Natural killer cell treated with Interleukin-12 subunit alpha and Interleukin-12 subunit beta and Interleukin-15 and Interleukin-18, amount 100 ng/mL, for 72 hours (primary cell): ENCODE results near the gene EIF3K. TPM values are rescaled to one million over a fixed set of nuclear protein-coding genes. Genes with fewer than 3 reads are reported as not detected.
"Not testable (repeated sequence)": the region's sequence is repeated elsewhere in the genome, so short reads cannot be mapped to it uniquely, and the experiment has no call there.

Experiments used
- ATAC-seq, 2 donors: fragments of 150-1000 bp; cut with Tn5 transposase in 1 of 2; sonication (Bioruptor Pico), chemical (Tn5 transposase) in 1 of 2; 2 replicates each; pipeline ENCODE4 v1.10.0; 2021
- DNase-seq: peaks from one replicate; pipeline ENCODE4 v3.0.0; 2022; ENCODE audit warnings: low spot score
- H3K27ac Mint-ChIP-seq, 2 donors: 1 replicate in 1 of 2; 2 replicates in 1 of 2; pipeline ENCODE4 v1.8.0; 2022; ENCODE audit warnings: mixed read lengths in 2 of 2, mild to moderate bottlenecking in 1 of 2, moderate library complexity in 1 of 2
- H3K27me3 Mint-ChIP-seq, 2 donors: 1 replicate in 1 of 2; 2 replicates in 1 of 2; pipeline ENCODE4 v1.8.0; 2022; ENCODE audit warnings: mixed read lengths in 2 of 2
- H3K36me3 Mint-ChIP-seq: one replicate; pipeline ENCODE4 v1.8.0; 2022; ENCODE audit warnings: mixed read lengths
- H3K4me1 Mint-ChIP-seq, 2 donors: 1 replicate in 1 of 2; 2 replicates in 1 of 2; pipeline ENCODE4 v1.8.0; 2022; ENCODE audit warnings: low read depth in 2 of 2, mixed read lengths in 2 of 2, mild to moderate bottlenecking in 1 of 2
- H3K4me3 Mint-ChIP-seq: one replicate; pipeline ENCODE4 v1.8.0; 2022; ENCODE audit warnings: mixed read lengths
- H3K9me3 Mint-ChIP-seq: 2 replicates; pipeline ENCODE4 v1.8.0; 2022; ENCODE audit warnings: mixed read lengths
- total RNA-seq, 2 donors: library from RNA; stranded (reverse); gene quantifications; one replicate each; pipeline ENCODE4 v1.2.3, GENCODE V29; 2022

Gene EIF3K
- total RNA-seq, 2 donors from 2014 or later: 216 to 286 TPM

DNA sequence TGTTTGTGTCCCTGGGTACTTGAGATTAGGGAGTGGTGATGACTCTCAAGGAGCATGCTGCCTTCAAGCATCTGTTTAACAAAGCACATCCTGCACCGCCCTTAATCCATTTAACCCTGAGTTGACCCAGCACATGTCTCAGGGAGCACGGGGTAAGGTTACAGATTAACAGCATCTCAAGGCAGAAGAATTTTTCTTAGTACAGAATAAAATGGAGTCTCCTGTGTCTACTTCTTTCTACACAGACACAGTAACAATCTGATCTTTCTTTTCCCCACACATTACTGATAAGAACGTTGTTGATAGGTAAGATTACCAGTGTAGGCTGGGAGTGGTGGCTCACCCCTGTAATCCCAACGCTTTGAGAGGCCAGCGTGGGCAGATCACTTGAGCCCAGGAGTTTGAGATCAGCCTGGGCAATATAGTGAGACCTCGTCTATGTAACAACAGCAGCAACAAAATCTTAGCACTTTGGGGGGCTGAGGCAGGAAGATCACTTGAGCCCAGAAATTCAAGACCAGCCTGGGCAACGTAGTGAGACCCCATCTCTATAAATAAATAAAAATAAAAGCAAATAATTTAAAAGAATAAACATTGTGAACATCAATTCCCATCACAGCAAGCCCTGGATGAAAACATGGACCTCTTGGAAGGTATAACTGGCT is 13.0 kb downstream of the EIF3K start:
- not testable (repeated sequence) for H3K27me3 Mint-ChIP-seq, H3K27ac Mint-ChIP-seq, DNase-seq, H3K9me3 Mint-ChIP-seq, H3K4me3 Mint-ChIP-seq, ATAC-seq
- Mint-ChIP-seq H3K4me1 (peaks cover 25 to 27% of the 10 kb centered on the region in 2 donors), H3K36me3 (peaks cover 11% of the 10 kb centered on the region)

DNA sequence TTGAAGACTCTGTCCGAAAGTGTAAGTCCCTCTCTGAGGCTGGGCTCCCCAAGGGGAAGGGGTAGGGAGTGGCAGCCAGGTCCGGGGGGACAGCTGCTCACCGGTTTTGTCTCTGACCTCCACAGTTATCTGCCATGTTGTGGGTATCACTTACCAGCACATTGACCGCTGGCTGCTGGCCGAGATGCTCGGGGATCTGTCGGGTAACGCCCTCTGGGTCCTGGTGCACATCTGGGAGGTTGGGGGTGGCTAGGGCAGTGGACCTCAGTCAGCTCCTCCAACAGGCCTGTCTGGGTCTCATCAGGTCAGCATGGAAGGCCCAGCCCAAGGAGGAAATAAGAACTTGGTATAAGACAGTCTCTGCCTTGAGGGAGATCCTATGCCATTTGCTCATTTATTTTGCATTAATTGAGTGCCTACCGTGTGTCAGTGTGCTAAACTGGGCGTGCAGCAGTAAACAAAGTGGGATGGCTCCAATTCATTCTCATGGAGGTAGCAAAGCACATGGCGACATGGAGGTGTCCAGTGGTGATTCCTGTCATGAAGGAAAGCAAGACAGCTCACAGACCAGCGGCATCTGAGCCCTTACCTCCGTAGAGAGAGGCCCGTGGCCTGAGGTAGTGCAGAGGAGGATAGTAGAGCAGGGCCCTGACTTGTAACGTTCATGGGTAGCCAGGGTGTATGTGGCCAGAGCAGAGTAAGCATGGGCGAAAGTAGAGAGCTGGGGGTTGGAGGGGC is 13.7 kb downstream of the EIF3K start:
- Mint-ChIP-seq H3K27ac (no peak overlapping the region), H3K4me3 (no peak overlapping the region), H3K36me3 (peaks cover 11% of the 10 kb centered on the region), H3K9me3 (no peaks in the 10 kb centered on the region), H3K27me3 (no peaks in the 10 kb centered on the region), H3K4me1 (peaks cover 29 to 31% of the 10 kb centered on the region in 2 donors)
- no peak for ATAC-seq
- no peak for DNase-seq

DNA sequence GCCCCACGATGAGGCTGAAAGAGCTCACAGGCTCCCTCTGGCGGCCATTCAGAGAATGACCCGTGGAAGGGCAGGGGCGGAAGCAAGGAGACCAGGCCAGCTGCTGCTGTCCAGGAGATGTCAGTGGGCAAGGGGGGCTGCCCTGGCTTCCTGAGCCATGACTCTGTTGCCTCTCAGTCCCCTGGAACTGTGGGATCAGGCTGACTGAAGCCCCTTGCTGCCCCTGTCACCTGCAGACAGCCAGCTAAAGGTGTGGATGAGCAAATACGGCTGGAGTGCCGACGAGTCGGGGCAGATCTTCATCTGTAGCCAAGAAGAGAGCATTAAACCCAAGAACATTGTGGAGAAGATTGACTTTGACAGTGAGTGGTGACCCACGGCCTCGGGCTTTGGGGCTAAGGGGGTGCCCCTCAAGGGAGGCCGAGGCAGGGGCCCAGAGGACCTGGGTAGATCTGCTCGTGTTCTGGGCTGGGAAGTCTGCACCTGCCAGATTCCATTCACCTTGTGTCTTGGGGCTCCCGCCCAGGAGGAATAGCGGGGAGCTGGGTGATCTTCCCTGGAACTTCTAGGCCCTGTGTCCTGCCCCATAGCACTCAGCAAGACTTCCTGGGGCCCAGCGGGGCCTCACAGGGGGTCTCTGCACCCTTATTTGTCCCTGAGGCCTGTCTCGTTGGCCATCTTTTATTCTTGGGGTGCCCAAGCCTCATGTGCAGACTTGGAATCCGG is 15.9 kb downstream of the EIF3K start:
- peaks cover 28 to 31% of the 10 kb centered on the region in 2 donors for H3K4me1 Mint-ChIP-seq

DNA sequence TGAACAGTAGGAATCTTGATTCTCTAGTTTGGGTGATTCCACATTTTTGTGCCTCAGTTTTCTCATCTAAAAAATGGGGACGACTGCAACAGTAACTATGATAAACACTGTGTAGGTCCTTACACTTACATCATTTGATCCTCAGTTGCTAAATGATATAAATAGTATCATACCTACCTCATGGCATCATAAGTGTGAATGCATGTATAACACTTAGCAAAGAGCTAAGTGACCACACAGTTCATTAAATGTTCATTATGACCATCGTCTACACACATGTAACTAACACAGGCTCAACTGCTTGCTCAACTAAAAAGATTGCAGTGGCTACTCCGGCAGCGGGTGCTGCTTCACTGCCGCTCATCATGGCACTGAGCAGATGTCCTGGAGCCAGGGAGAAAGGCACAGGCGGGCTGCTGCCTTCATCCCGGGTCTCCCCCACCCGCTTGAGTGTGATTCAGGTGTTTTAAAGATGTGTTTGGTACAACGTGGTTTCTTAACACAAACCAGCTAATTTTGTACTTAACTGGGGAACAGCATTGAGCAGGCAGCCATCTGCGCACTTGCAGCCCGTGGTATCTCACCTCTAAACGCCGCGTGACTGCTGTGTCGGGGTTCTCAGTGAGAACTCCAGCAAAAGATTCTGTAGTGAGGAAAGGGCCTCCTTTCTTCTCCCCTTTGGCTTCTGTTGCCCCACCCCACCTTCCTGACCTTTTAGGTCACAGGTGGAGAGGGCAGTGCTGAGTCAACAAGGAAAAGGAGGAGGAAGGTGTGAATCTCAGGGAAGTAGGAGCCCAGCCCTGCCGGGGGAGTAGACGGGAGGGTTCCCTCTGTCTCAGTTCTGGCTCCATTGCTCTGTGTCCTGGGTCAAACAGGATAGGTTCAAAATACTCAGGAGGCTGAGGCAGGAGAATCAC is 16.8 kb downstream of the EIF3K start:
- H3K36me3 Mint-ChIP-seq: peaks cover 11% of the 10 kb centered on the region
- ATAC-seq (peak; percentile 57 to 60), DNase-seq (no peak)
- H3K27ac Mint-ChIP-seq: peak overlapping the region; percentile 91 to 98
- H3K4me1 Mint-ChIP-seq: peaks cover 28 to 31% of the 10 kb centered on the region in 2 donors
- H3K4me3 Mint-ChIP-seq: peak overlapping the region; percentile 56
- H3K27me3 Mint-ChIP-seq: no peaks in the 10 kb centered on the region
- H3K9me3 Mint-ChIP-seq: no peaks in the 10 kb centered on the region

More for the DNA sequence above, 15.9 kb downstream of the EIF3K start:
- Mint-ChIP-seq H3K4me3 (peak overlapping the region; percentile 59), H3K27ac (peak overlapping the region; percentile 91 to 98), H3K27me3 (no peaks in the 10 kb centered on the region), H3K9me3 (no peaks in the 10 kb centered on the region), H3K36me3 (peaks cover 11% of the 10 kb centered on the region)
- ATAC-seq: peak in 1 of 2 donors; percentile 38
- peak; percentile 76 for DNase-seq

DNA sequence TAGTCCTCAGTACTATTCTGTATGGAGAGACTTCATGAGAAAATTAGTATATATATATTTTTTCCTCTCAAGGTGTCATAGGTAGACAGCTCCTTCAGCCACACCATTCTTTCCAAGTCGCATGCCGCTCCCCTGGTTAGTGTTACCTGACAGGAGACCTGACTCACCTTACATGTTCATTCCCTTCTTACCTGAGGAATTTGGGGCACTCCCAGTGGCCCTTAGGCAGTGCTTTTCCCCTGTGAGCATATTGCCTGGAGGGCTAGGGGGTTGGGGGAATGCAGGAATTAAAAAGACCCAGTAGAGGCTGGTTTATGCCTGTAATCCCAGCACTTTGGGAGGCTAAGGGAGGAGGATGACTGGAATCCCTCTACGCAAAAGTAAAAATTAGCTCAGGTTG is 19.5 kb downstream of the EIF3K start:
- peaks cover 5% of the 10 kb centered on the region for H3K36me3 Mint-ChIP-seq
- ATAC-seq (no peak), DNase-seq (no peak)
- no peaks in the 10 kb centered on the region for H3K27me3 Mint-ChIP-seq
- H3K4me3 Mint-ChIP-seq: no peak overlapping the region
- H3K9me3 Mint-ChIP-seq: no peaks in the 10 kb centered on the region
- peaks cover 24 to 31% of the 10 kb centered on the region in 2 donors for H3K4me1 Mint-ChIP-seq
- H3K27ac Mint-ChIP-seq: no peak overlapping the region

DNA sequence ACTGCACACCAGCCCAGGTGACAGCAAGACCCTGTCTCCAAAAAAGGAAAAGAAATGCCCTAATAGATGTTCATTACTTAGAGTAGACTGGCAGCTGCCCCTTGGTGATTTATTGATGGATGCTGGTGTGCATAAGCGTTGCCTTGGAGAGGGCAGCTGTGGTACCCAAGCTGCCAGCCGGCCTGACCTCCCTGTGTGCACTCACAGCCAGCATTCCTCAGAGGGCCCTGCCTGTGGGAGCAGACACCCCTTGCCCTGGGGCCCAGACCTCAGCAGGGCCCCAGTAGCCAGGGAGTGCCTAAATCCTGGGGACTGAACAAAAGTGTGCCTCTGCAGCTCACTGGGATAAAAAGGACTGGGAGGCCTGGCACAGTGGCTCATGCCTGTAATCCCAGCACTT is 20.7 kb downstream of the EIF3K start:
- Mint-ChIP-seq H3K36me3 (peaks cover 2% of the 10 kb centered on the region), H3K27ac (no peak overlapping the region), H3K4me3 (no peak overlapping the region), H3K4me1 (peaks cover 20 to 26% of the 10 kb centered on the region in 2 donors), H3K9me3 (no peaks in the 10 kb centered on the region), H3K27me3 (no peaks in the 10 kb centered on the region)
- DNase-seq (no peak), ATAC-seq (no peak)

DNA sequence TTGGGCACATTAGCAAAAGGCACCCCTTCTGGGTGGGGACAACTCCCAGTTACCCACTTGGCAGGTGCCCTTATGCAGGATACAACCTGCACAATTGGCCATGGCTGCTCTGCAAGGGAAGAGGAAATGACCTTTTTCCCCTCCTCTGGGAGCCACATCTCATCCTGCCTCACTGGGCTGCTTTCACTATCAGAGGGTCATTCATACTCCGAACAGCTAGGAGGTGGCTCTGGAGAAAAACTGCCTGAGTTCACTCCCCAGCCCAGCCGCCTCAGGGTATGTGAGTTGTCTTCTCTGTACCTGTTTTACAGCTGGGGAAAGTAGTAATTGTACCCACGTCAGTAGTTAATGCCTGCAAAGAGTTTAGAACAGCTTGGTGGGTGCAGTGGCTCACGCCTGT is 21.4 kb downstream of the EIF3K start:
- no peaks in the 10 kb centered on the region for H3K27me3 Mint-ChIP-seq
- peaks cover 20% of the 10 kb centered on the region in 2 donors for H3K4me1 Mint-ChIP-seq
- ATAC-seq: no peak
- no peak overlapping the region for H3K27ac Mint-ChIP-seq
- H3K9me3 Mint-ChIP-seq: no peaks in the 10 kb centered on the region
- H3K36me3 Mint-ChIP-seq: no peaks in the 10 kb centered on the region
- H3K4me3 Mint-ChIP-seq: no peak overlapping the region
- DNase-seq: no peak

DNA sequence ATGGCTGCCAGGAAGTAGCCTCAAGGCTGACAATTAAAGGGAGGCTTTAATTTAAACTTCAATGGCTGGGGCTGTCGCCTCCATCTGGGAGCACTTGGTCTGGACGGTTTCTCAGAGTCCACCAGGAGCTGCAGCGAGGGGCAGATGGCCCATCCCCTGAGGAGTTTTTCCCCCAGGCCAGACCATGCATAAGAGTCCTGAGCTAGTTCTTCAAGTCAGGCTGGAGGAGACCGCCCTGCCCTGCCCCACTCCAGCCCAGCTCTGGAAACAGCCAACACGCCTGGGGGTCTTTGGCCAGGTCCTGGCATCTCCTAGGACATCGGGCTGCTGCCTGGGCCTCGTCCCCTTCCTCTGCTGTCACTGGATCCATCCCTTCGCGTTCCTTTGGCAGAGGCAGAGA is 23.2 kb downstream of the EIF3K start:
- DNase-seq (no peak), ATAC-seq (no peak)
- Mint-ChIP-seq H3K27ac (no peak overlapping the region), H3K4me3 (no peak overlapping the region), H3K4me1 (peaks cover 2 to 7% of the 10 kb centered on the region in 2 donors), H3K9me3 (no peaks in the 10 kb centered on the region), H3K36me3 (no peaks in the 10 kb centered on the region), H3K27me3 (no peaks in the 10 kb centered on the region)

DNA sequence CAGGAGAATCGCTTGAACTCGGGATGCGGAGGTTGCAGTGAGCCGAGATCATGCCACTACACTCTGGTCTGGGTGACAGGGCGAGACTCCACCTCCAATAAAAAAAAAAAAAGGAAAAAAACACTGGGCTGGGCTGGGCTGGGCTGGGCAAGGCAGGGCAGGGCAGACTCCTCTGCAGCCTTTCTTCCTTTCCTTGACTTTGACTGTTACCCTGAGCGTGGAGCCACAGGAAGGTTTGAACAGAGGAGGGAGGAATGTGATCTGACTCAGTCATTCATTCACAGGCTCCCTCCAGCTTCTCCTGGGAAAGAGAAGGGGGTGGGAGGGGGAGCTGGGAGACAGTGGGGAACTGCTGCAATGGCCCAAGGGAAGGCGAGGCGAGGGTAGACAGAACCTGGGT is 25.7 kb downstream of the EIF3K start:
- H3K4me3 Mint-ChIP-seq: no peak overlapping the region
- no peak for DNase-seq
- H3K27me3 Mint-ChIP-seq: no peaks in the 10 kb centered on the region
- no peak overlapping the region for H3K27ac Mint-ChIP-seq
- H3K36me3 Mint-ChIP-seq: peaks cover 14% of the 10 kb centered on the region
- peaks cover 20 to 24% of the 10 kb centered on the region in 2 donors for H3K4me1 Mint-ChIP-seq
- no peaks in the 10 kb centered on the region for H3K9me3 Mint-ChIP-seq
- no peak for ATAC-seq

DNA sequence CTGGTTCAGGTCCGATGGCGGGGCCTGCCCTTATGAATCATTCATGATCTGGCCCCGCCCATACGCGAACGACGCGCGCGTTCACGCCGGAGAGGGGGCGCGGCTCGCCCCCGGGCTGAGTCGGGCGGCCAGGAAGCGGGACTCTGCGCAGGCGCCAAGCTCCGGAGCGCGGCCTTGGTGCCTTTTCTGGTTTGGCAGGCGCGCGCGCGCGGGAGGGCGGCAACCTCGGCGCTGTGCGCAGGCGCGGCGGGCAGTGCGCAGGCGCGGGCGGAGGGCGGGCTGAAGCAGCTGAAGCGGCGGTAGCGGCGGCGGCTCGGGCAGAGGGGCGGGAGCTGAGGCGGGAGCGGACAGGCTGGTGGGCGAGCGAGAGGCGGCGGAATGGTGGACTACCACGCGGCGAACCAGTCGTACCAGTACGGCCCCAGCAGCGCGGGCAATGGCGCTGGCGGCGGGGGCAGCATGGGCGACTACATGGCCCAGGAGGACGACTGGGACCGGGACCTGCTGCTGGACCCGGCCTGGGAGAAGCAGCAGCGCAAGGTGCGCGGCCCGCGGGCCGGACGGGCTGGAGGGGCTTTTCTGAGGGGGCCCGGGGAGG is 28.5 kb downstream of the EIF3K start, which contains the start of gene ACTN4:
Gene ACTN4, plus strand, starts transcription at position 282 of the 598 bp plus-strand sequence. Its CDS starts 97 bp downstream, at position 379.
- ATAC-seq: peak; percentile 96
- Mint-ChIP-seq H3K4me3 (peak within 1 kb of the TSS; percentile 100), H3K27me3 (no peaks in the 10 kb centered on the region), H3K9me3 (no peaks in the 10 kb centered on the region), H3K27ac (peak within 1 kb of the TSS; percentile 90 to 93), H3K36me3 (peaks cover 14% of the 10 kb centered on the region), H3K4me1 (peaks cover 45 to 48% of the 10 kb centered on the region in 2 donors)
- peak; percentile 100 for DNase-seq

DNA sequence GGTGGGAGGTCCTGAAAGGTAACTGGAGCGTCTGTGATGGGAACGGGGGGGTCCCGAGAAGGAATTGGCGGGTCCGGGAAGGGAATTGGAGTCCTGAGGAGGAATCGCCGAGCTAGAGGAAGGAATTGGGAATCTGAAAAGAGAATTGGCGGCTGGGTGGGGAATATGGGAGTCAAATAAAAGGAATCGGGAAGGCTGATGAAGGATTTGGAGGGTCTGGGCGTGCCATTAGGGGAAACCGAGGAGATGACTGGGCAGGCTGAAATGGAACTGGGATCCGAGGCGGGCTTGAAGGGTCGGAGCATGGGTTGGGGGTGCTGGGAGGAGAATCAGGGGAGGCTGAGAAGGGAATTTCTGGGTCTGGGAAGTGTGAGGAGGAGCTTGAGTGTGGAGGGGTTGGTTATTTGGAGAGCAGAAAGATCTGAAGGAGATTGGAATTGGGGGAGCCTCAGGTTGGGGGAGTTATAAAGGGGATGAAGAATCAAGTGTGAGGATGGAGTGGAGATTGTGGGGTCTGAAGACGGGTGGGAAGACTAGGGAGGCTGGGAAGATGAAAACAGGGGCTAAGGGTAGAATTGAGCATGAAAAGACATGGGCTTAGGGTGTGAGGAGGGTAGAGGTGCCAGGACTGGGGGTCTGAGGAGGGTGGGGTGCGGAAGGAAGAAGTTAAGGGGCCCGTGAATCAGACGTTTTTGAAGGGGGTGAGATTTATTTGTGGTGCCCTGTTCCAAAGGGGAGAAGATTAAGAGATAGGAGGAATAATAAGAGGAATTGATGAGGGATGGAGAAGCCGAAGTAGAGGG is 29.2 kb downstream of the EIF3K start:
- no peak for DNase-seq
- H3K36me3 Mint-ChIP-seq: peaks cover 14% of the 10 kb centered on the region
- H3K9me3 Mint-ChIP-seq: no peaks in the 10 kb centered on the region
- peak overlapping the region; percentile 100 for H3K4me3 Mint-ChIP-seq
- peak overlapping the region; percentile 90 to 93 for H3K27ac Mint-ChIP-seq
- H3K27me3 Mint-ChIP-seq: no peaks in the 10 kb centered on the region
- no peak for ATAC-seq
- H3K4me1 Mint-ChIP-seq: peaks cover 51 to 52% of the 10 kb centered on the region in 2 donors

DNA sequence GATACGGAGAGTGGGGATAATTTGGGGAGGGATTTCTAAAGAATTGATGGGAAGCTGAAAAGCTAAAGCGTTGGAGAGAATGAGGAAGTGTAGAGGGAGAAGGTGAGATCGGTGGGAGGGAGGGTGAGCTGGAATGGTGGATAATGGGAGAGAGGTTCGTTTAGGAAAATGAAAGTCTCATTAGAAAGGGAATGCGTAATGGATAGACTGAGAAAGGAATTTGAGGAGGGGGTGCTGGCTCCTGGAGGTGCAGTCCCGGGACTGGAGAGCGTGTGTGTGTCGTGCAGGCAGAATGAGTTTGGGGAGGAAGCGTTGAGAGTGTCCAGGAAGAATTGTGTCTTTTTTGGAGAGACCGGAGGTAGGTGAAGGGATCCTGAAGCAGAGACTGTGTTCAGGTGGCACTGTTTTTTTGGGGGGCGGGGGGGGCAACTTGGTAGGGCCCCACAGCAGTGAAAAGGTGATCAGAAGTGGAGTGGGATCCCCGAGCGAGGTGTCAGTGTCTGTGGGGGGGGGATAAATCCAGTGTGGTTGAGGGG is 29.8 kb downstream of the EIF3K start:
- Mint-ChIP-seq H3K4me3 (peak overlapping the region; percentile 100), H3K27ac (peak overlapping the region; percentile 90 to 93), H3K4me1 (peaks cover 57 to 58% of the 10 kb centered on the region in 2 donors), H3K36me3 (peaks cover 14% of the 10 kb centered on the region), H3K9me3 (no peaks in the 10 kb centered on the region), H3K27me3 (no peaks in the 10 kb centered on the region)
- ATAC-seq: no peak
- DNase-seq: no peak
